Measurements from ENCODE around the gene SEPTIN8.

Gene SEPTIN8

GRCh38 chr5:132822650-132823480 lies 45.8 kb upstream of the SEPTIN8 start:
- Histone ChIP-seq H2BK120ac (ENCODE audit: low read depth, low read length) (no peak overlapping the region), H3K4me3 (ENCODE audit: low read length in 2 of 2) (peak overlapping the region in 1 of 2 donors; percentile 58), H3K9ac (ENCODE audit: low read depth, low read length, poor library complexity) (peak overlapping the region; percentile 81), H2AFZ (ENCODE audit: low read length) (peak overlapping the region; percentile 61), H3K4me2 (ENCODE audit: insufficient read depth, low read length, poor library complexity, severe bottlenecking) (peak overlapping the region; percentile 86), H2AK5ac (ENCODE audit: low read depth, low read length) (no peak overlapping the region), H2BK12ac (ENCODE audit: low read length) (peak overlapping the region; percentile 82), H3K79me1 (ENCODE audit: low read depth, low read length) (no peaks in the 10 kb centered on the region), H3K23ac (ENCODE audit: low read depth, low read length, poor library complexity) (peak overlapping the region; percentile 93), H3K4me1 (ENCODE audit: control insufficient read depth in 2 of 2, insufficient read depth in 1 of 2, low read depth in 1 of 2, low read length in 2 of 2) (peaks cover 0 to 4% of the 10 kb centered on the region in 2 donors), H2BK15ac (ENCODE audit: low read length) (peak overlapping the region; percentile 83), H3K4ac (ENCODE audit: low read length) (peak overlapping the region; percentile 81), H3K14ac (ENCODE audit: low read length) (no peak overlapping the region), H3K9me3 (replicated peaks in 1 of 2; ENCODE audit: control insufficient read depth in 2 of 2, insufficient read depth in 1 of 2, low read depth in 1 of 2, low read length in 2 of 2) (peaks cover 0 to 2% of the 10 kb centered on the region in 2 donors), H3K36me3 (replicated peaks in 1 of 2; ENCODE audit: control insufficient read depth in 2 of 2, insufficient read depth in 2 of 2, low read length in 2 of 2) (no peaks in the 10 kb centered on the region), H3K18ac (ENCODE audit: low read length) (peak overlapping the region; percentile 92), H4K8ac (ENCODE audit: low read depth, low read length) (peak overlapping the region; percentile 92), H2BK5ac (ENCODE audit: low read length) (peak overlapping the region; percentile 13), H3K27me3 (ENCODE audit: control insufficient read depth in 3 of 3, insufficient read depth in 3 of 3, low read depth in 1 of 3, low read length in 3 of 3) (peaks cover 12 to 67% (median 54%) of the 10 kb centered on the region in 3 experiments), H4K91ac (ENCODE audit: low read depth, low read length, poor library complexity) (no peak overlapping the region), H3K27ac (replicated peaks; ENCODE audit: low read length) (no peak overlapping the region)
- DNase-seq (ENCODE audit: low spot score) = no peak
- WGBS, 2 donors (ENCODE audit: extremely low coverage in 2 of 2, insufficient read length in 2 of 2, insufficient replicate concordance in 1 of 2) = no CpG with 5 or more reads among the region's 68 CpGs

GRCh38 chr5:132821791-132822190 lies 44.8 kb upstream of the SEPTIN8 start:
- no peaks in the 10 kb centered on the region for H3K36me3 ChIP-seq (replicated peaks in 1 of 2; ENCODE audit: control insufficient read depth in 2 of 2, insufficient read depth in 2 of 2, low read length in 2 of 2)
- H3K14ac ChIP-seq (ENCODE audit: low read length) = no peak overlapping the region
- no peak overlapping the region for H2AK5ac ChIP-seq (ENCODE audit: low read depth, low read length)
- no peak overlapping the region for H3K9ac ChIP-seq (ENCODE audit: low read depth, low read length, poor library complexity)
- no peak overlapping the region for H4K91ac ChIP-seq (ENCODE audit: low read depth, low read length, poor library complexity)
- H3K18ac ChIP-seq (ENCODE audit: low read length) = no peak overlapping the region
- H2BK5ac ChIP-seq (ENCODE audit: low read length) = no peak overlapping the region
- peaks cover 0 to 4% of the 10 kb centered on the region in 2 donors for H3K4me1 ChIP-seq (ENCODE audit: control insufficient read depth in 2 of 2, insufficient read depth in 1 of 2, low read depth in 1 of 2, low read length in 2 of 2)
- no peak overlapping the region for H3K27ac ChIP-seq (replicated peaks; ENCODE audit: low read length)
- no CpG with 5 or more reads among the region's 1 CpG for WGBS, 2 donors (ENCODE audit: extremely low coverage in 2 of 2, insufficient read length in 2 of 2, insufficient replicate concordance in 1 of 2)
- H2BK12ac ChIP-seq (ENCODE audit: low read length) = no peak overlapping the region
- no peak overlapping the region for H2BK15ac ChIP-seq (ENCODE audit: low read length)
- H3K4ac ChIP-seq (ENCODE audit: low read length) = no peak overlapping the region
- H3K79me1 ChIP-seq (ENCODE audit: low read depth, low read length) = no peaks in the 10 kb centered on the region
- H3K9me3 ChIP-seq (replicated peaks in 1 of 2; ENCODE audit: control insufficient read depth in 2 of 2, insufficient read depth in 1 of 2, low read depth in 1 of 2, low read length in 2 of 2) = peaks cover 0 to 2% of the 10 kb centered on the region in 2 donors
- H3K4me3 ChIP-seq (ENCODE audit: low read length in 2 of 2) = no peak overlapping the region
- peaks cover 12 to 69% (median 45%) of the 10 kb centered on the region in 3 experiments for H3K27me3 ChIP-seq (ENCODE audit: control insufficient read depth in 3 of 3, insufficient read depth in 3 of 3, low read depth in 1 of 3, low read length in 3 of 3)
- H2BK120ac ChIP-seq (ENCODE audit: low read depth, low read length) = no peak overlapping the region
- no peak overlapping the region for H3K4me2 ChIP-seq (ENCODE audit: insufficient read depth, low read length, poor library complexity, severe bottlenecking)
- no peak overlapping the region for H3K23ac ChIP-seq (ENCODE audit: low read depth, low read length, poor library complexity)
- H2AFZ ChIP-seq (ENCODE audit: low read length) = peak overlapping the region; percentile 49
- H4K8ac ChIP-seq (ENCODE audit: low read depth, low read length) = no peak overlapping the region
- no peak for DNase-seq (ENCODE audit: low spot score)

GRCh38 chr5:132821350-132821749 lies 44.3 kb upstream of the SEPTIN8 start:
- Histone ChIP-seq H2BK120ac (ENCODE audit: low read depth, low read length) (no peak overlapping the region), H3K23ac (ENCODE audit: low read depth, low read length, poor library complexity) (no peak overlapping the region), H4K8ac (ENCODE audit: low read depth, low read length) (no peak overlapping the region), H3K79me1 (ENCODE audit: low read depth, low read length) (no peaks in the 10 kb centered on the region), H2AFZ (ENCODE audit: low read length) (peak overlapping the region; percentile 49), H4K91ac (ENCODE audit: low read depth, low read length, poor library complexity) (no peak overlapping the region), H3K9me3 (replicated peaks in 1 of 2; ENCODE audit: control insufficient read depth in 2 of 2, insufficient read depth in 1 of 2, low read depth in 1 of 2, low read length in 2 of 2) (peaks cover 0 to 2% of the 10 kb centered on the region in 2 donors), H3K9ac (ENCODE audit: low read depth, low read length, poor library complexity) (no peak overlapping the region), H3K18ac (ENCODE audit: low read length) (no peak overlapping the region), H2BK15ac (ENCODE audit: low read length) (no peak overlapping the region), H3K36me3 (replicated peaks in 1 of 2; ENCODE audit: control insufficient read depth in 2 of 2, insufficient read depth in 2 of 2, low read length in 2 of 2) (no peaks in the 10 kb centered on the region), H3K27me3 (ENCODE audit: control insufficient read depth in 3 of 3, insufficient read depth in 3 of 3, low read depth in 1 of 3, low read length in 3 of 3) (peaks cover 12 to 69% (median 41%) of the 10 kb centered on the region in 3 experiments), H2BK5ac (ENCODE audit: low read length) (no peak overlapping the region), H3K4me2 (ENCODE audit: insufficient read depth, low read length, poor library complexity, severe bottlenecking) (no peak overlapping the region), H3K4ac (ENCODE audit: low read length) (no peak overlapping the region), H3K27ac (replicated peaks; ENCODE audit: low read length) (no peak overlapping the region), H3K4me3 (ENCODE audit: low read length in 2 of 2) (no peak overlapping the region), H3K4me1 (ENCODE audit: control insufficient read depth in 2 of 2, insufficient read depth in 1 of 2, low read depth in 1 of 2, low read length in 2 of 2) (peaks cover 0 to 4% of the 10 kb centered on the region in 2 donors), H2AK5ac (ENCODE audit: low read depth, low read length) (no peak overlapping the region), H3K14ac (ENCODE audit: low read length) (no peak overlapping the region), H2BK12ac (ENCODE audit: low read length) (no peak overlapping the region)
- no peak for DNase-seq (ENCODE audit: low spot score)
- WGBS, 2 donors (ENCODE audit: extremely low coverage in 2 of 2, insufficient read length in 2 of 2, insufficient replicate concordance in 1 of 2) = no CpG with 5 or more reads among the region's 3 CpGs

DNA sequence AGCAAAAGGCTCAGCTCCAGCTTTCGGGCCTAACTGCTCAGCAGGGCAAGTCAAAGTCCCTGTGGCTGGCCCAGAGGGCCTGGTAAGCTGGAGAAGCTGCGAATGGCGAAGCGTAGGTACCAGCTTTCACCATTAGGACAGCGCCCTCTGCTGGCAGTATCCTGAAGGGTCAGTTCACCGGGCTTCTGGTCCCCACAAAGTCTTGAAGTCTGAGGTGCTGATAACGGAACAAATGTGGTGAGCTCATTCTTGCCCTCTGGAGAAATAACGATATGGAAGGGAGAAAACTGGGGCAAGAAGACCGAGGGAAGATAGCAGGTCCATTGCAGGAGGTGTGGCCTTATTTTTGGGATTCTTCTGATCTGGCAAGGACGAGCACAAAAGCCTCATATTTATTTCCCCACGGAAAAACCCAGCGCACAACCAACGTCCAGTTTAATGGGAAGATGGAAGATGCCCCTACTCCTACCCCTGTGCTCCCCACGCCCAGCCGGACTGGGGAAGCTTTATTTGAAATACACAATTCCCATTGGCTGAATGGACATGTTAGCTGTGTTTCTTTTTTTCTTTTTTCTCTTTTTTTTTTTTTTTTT lies 43.2 kb upstream of the SEPTIN8 start:
- H3K27ac ChIP-seq (replicated peaks; ENCODE audit: low read length) = no peak overlapping the region
- no peaks in the 10 kb centered on the region for H3K36me3 ChIP-seq (replicated peaks in 1 of 2; ENCODE audit: control insufficient read depth in 2 of 2, insufficient read depth in 2 of 2, low read length in 2 of 2)
- no peaks in the 10 kb centered on the region for H3K4me1 ChIP-seq (ENCODE audit: control insufficient read depth in 2 of 2, insufficient read depth in 1 of 2, low read depth in 1 of 2, low read length in 2 of 2)
- peaks cover 7 to 75% (median 32%) of the 10 kb centered on the region in 3 experiments for H3K27me3 ChIP-seq (ENCODE audit: control insufficient read depth in 3 of 3, insufficient read depth in 3 of 3, low read depth in 1 of 3, low read length in 3 of 3)
- H2AK5ac ChIP-seq (ENCODE audit: low read depth, low read length) = no peak overlapping the region
- no peak overlapping the region for H3K14ac ChIP-seq (ENCODE audit: low read length)
- H4K8ac ChIP-seq (ENCODE audit: low read depth, low read length) = no peak overlapping the region
- no peak overlapping the region for H2BK120ac ChIP-seq (ENCODE audit: low read depth, low read length)
- H3K23ac ChIP-seq (ENCODE audit: low read depth, low read length, poor library complexity) = no peak overlapping the region
- no CpG with 5 or more reads among the region's 15 CpGs for WGBS, 2 donors (ENCODE audit: extremely low coverage in 2 of 2, insufficient read length in 2 of 2, insufficient replicate concordance in 1 of 2)
- no peaks in the 10 kb centered on the region for H3K79me1 ChIP-seq (ENCODE audit: low read depth, low read length)
- H3K4me2 ChIP-seq (ENCODE audit: insufficient read depth, low read length, poor library complexity, severe bottlenecking) = no peak overlapping the region
- no peak overlapping the region for H2BK5ac ChIP-seq (ENCODE audit: low read length)
- no peak overlapping the region for H3K4ac ChIP-seq (ENCODE audit: low read length)
- DNase-seq (ENCODE audit: low spot score) = peak; percentile 90
- H3K9me3 ChIP-seq (replicated peaks in 1 of 2; ENCODE audit: control insufficient read depth in 2 of 2, insufficient read depth in 1 of 2, low read depth in 1 of 2, low read length in 2 of 2) = peaks cover 0 to 2% of the 10 kb centered on the region in 2 donors
- H3K4me3 ChIP-seq (ENCODE audit: low read length in 2 of 2) = no peak overlapping the region
- no peak overlapping the region for H2BK15ac ChIP-seq (ENCODE audit: low read length)
- no peak overlapping the region for H2BK12ac ChIP-seq (ENCODE audit: low read length)
- no peak overlapping the region for H4K91ac ChIP-seq (ENCODE audit: low read depth, low read length, poor library complexity)
- H2AFZ ChIP-seq (ENCODE audit: low read length) = peak overlapping the region; percentile 84
- H3K18ac ChIP-seq (ENCODE audit: low read length) = no peak overlapping the region
- H3K9ac ChIP-seq (ENCODE audit: low read depth, low read length, poor library complexity) = no peak overlapping the region

All from neuronal stem cell (in vitro differentiated cells).